H1 (cell line): Measurements from ENCODE around the gene STX18. TPM values are rescaled to one million over a fixed set of nuclear protein-coding genes. Genes with fewer than 3 reads are reported as not detected.

Experiments used
- ASH2L ChIP-seq: fragments of 200-600, 300-600 bp; sonication (generic); IDR thresholded peaks from one replicate; pipeline ENCODE4 v1.7.1; 2017; ENCODE audit warnings: low read length
- CBX5 ChIP-seq: fragments of 300-800, 300-1000 bp; sonication (generic); IDR thresholded peaks from 2 replicates; pipeline ENCODE4 v1.7.1; 2016; ENCODE audit warnings: antibody characterized with exemption, low read length, low read depth
- CHD1 ChIP-seq: IDR thresholded peaks from 2 replicates; pipeline ENCODE4 v1.6.1; 2012; ENCODE audit warnings: low read depth, low read length, improper control_type of control experiment
- EGR1 ChIP-seq: IDR thresholded peaks from 2 replicates; pipeline ENCODE4 v1.6.1; 2011; ENCODE audit warnings: low read depth, low read length, borderline replicate concordance
- JUND ChIP-seq: IDR thresholded peaks from 2 replicates; pipeline ENCODE4 v1.6.1; 2011; ENCODE audit warnings: mild to moderate bottlenecking, improper control_type of control experiment, low read length
- PHF8 ChIP-seq: fragments of 200-600 bp; sonication (generic); conservative IDR thresholded peaks from 2 replicates; pipeline ENCODE4 v1.7.1; 2012; ENCODE audit warnings: low read depth, mild to moderate bottlenecking, inconsistent platforms, low read length, moderate library complexity
- SP2 ChIP-seq: IDR thresholded peaks from 2 replicates; pipeline ENCODE4 v1.6.1; 2012; ENCODE audit warnings: mild to moderate bottlenecking, low read length, inconsistent platforms
- polyA plus RNA-seq, 7 experiments: library from polyadenylated mRNA; depleted of rRNA in 3 of 7; stranded (reverse) in 5 of 7; unstranded in 2 of 7; fragments of >200 nt in 5 of 7; fragments of 200-250 nt in 2 of 7; gene quantifications; 1 replicate in 5 of 7; 2 replicates in 1 of 7; 4 replicates in 1 of 7; pipeline versions ENCODE4 v1.2.1 to v1.2.3, GENCODE V29; 2011 to 2013; ENCODE audit warnings: missing spikeins in 2 of 7, mixed read lengths in 2 of 7
- total RNA-seq: library from RNA; stranded (reverse); fragmentation: NEBNext Ultra II Directional; extraction: Animal tissue kit (Norgen Biotek cat#: 25700); gene quantifications from 2 replicates; pipeline ENCODE4 v1.2.1, GENCODE V29; 2021

The STX18 gene
- total and polyA plus RNA-seq, 2 of the 8 experiments (the other 6 are each of a cell fraction or from before 2014, with no cell fraction given) = 14.6 to 18.3 TPM

DNA sequence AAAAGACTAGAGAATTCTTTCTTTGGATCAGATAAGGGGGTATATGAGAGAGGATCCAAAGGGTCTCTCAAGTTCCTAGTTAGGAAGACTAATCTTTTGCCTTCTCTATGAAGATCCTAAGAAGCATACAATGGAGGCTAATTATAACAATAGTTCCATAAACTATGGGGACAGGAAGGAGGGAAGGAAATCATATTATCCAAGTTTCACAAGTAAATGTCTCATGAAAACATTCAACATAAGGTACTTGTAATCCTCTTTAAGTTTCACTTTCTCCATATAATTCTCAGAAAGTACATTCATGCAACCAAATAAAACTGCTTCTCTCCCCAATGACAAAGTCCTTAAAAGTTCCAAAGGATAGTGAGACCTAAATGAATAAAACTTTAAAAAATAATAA lies 27.1 kb downstream of the STX18 start (continued):
- TF ChIP-seq EGR1 = no peak
- no peak for TF ChIP-seq CBX5
- no peak for TF ChIP-seq ASH2L
- no peak for TF ChIP-seq JUND
- no peak for TF ChIP-seq SP2
- no peak for TF ChIP-seq CHD1
- TF ChIP-seq PHF8 = no peak
